ENCODE measurements around the gene CFHR4.
"Not testable (repeated sequence)": the region's sequence is repeated elsewhere in the genome, so short reads cannot be mapped to it uniquely, and the experiment has no call there.

Gene CFHR4

DNA sequence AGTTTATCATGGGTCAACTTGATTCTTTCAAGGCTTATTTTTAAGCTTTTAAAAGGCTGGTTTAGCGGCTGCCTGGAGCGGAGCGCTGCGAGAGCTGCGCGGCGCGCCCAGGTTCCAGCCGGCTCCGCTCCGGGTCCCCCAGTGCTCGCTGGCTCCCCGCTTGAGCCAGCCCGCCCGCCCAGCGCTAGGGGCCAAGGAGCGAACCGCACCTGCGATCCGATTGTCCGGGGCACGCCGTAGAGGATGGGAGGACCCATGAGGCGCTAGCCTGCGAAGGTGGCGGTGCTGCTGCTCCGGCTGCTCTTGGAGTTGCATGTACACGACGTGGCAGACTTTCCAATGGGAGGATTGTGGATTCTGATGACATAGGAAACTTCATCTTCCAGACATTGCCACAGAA lies 9.9 kb upstream of the CFHR4 start:
- no peak for TF ChIP-seq Cebpa-rat (IDR thresholded peaks at IDR 0.05)
- H3K4me1 ChIP-seq = no peaks in the 10 kb centered on the region
- no peak overlapping the region for H3K4me2 ChIP-seq
- H3K9me3 ChIP-seq = no peaks in the 10 kb centered on the region
- H3K4me3 ChIP-seq = no peak overlapping the region
- H3K27ac ChIP-seq = no peak overlapping the region
- H3K9ac ChIP-seq = no peak overlapping the region
- H3K27me3 ChIP-seq = no peaks in the 10 kb centered on the region
- no peaks in the 10 kb centered on the region for H4K20me1 ChIP-seq
- H3K36me3 ChIP-seq = no peaks in the 10 kb centered on the region

DNA sequence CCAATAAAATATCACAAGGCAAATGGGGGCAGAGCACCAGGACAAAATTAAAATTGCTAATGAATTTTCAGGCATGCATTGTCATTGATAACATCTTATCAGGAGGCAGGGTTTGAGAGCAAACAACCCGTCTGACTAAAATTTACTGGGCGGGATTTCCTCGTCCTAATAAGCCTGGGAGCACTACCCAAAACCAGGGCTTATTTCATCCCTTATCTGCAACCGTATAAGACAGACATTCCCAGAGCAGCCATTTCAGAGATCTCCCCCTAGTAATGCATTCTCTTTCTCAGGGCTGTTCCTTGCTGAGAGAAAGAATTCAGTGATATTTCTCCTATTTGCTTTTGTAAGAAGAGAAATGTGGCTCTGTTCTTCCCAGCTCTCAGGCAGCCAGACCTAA lies 1.3 kb upstream of the CFHR4 start:
- H3K4me2 ChIP-seq, H3K4me1 ChIP-seq, H3K4me3 ChIP-seq, H3K27ac ChIP-seq, H3K36me3 ChIP-seq, H3K9ac ChIP-seq, H3K9me3 ChIP-seq, H3K27me3 ChIP-seq, H4K20me1 ChIP-seq: not testable (repeated sequence)

DNA sequence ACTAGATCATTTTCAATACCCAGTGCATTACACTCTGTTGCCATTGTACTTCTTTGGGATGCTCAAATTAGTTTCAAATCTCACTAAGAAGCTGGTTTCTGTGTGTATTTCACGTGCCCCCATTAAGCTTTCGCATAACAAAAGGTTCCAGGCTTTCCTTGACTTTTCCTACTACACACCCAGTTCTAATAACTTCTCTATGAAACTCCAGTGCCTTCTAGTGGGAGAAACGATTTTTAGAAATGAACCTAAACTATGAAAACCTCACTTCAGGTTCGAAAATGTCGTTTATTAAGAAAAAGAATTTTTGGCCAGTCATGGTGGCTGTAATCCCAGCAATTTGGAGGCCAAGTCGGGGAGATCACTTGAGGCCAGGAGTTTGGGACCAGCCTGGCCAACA lies 2.8 kb downstream of the CFHR4 start:
- H3K9ac ChIP-seq = no peak overlapping the region
- H3K36me3 ChIP-seq = no peaks in the 10 kb centered on the region
- no peak overlapping the region for H3K27ac ChIP-seq
- H3K27me3 ChIP-seq = no peaks in the 10 kb centered on the region
- H3K4me2 ChIP-seq = no peak overlapping the region
- no peak overlapping the region for H3K4me3 ChIP-seq
- TF ChIP-seq Cebpa-rat (IDR thresholded peaks at IDR 0.05) = no peak
- peaks cover 5% of the 10 kb centered on the region; the same call in 1 of the 2 replicates for H3K9me3 ChIP-seq
- H4K20me1 ChIP-seq = no peaks in the 10 kb centered on the region
- no peaks in the 10 kb centered on the region for H3K4me1 ChIP-seq

GRCh38 chr1:196891251-196891650 lies 3.4 kb downstream of the CFHR4 start:
- no peaks in the 10 kb centered on the region for H3K27me3 ChIP-seq
- no peaks in the 10 kb centered on the region for H4K20me1 ChIP-seq
- TF ChIP-seq Cebpa-rat (IDR thresholded peaks at IDR 0.05) = no peak
- H3K4me1 ChIP-seq = no peaks in the 10 kb centered on the region
- H3K9ac ChIP-seq = no peak overlapping the region
- H3K36me3 ChIP-seq = no peaks in the 10 kb centered on the region
- no peak overlapping the region for H3K4me2 ChIP-seq
- peaks cover 5% of the 10 kb centered on the region; the same call in 1 of the 2 replicates for H3K9me3 ChIP-seq
- no peak overlapping the region for H3K4me3 ChIP-seq
- no peak overlapping the region for H3K27ac ChIP-seq

DNA sequence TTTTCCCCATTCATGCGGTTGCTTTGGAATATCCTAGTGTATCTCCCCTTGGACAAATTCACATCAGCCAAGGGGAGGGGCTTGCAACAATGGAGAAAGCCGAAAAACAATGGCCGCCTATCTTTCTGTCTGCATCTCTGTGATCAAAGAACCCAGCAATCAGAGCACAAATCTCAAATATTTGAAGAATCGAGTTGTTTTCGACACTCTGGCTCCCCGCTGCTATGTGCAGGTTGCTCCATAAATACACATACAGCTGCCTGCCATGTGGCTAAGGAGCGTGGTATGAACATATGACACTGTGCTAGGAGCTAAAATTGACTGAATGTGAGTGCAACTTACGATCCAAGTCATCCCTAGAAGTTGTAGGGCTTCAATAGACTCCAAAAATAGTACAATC lies 8.5 kb downstream of the CFHR4 start:
- Histone ChIP-seq H3K9ac (no peak overlapping the region), H3K9me3 (no peaks in the 10 kb centered on the region), H3K27ac (no peak overlapping the region), H3K27me3 (no peaks in the 10 kb centered on the region), H3K4me1 (no peaks in the 10 kb centered on the region), H3K4me3 (no peak overlapping the region), H4K20me1 (no peaks in the 10 kb centered on the region), H3K36me3 (no peaks in the 10 kb centered on the region), H3K4me2 (no peak overlapping the region)
- TF ChIP-seq Cebpa-rat (IDR thresholded peaks at IDR 0.05) = no peak

GRCh38 chr1:196897158-196897828 lies 9.4 kb downstream of the CFHR4 start:
- Histone ChIP-seq H3K4me1 (no peaks in the 10 kb centered on the region), H3K4me2 (no peak overlapping the region), H3K9ac (no peak overlapping the region), H4K20me1 (no peaks in the 10 kb centered on the region), H3K9me3 (no peaks in the 10 kb centered on the region), H3K36me3 (no peaks in the 10 kb centered on the region), H3K27me3 (no peaks in the 10 kb centered on the region), H3K27ac (no peak overlapping the region), H3K4me3 (no peak overlapping the region)
- no peak for TF ChIP-seq Cebpa-rat (IDR thresholded peaks at IDR 0.05)

DNA sequence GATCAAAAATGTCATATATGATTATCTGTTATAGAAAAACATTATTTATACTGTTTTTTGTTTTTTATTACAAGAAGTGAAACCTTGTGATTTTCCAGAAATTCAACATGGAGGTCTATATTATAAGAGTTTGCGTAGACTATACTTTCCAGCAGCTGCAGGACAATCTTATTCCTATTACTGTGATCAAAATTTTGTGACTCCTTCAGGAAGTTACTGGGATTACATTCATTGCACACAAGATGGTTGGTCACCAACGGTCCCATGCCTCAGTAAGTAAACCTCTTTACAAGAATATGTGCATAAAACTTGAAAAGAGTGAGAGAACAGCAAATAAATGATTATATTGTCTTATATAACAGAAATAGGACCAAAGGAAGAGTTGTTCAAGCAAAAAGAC lies 14.5 kb downstream of the CFHR4 start:
- Histone ChIP-seq H3K27ac (no peak overlapping the region), H3K4me1 (no peaks in the 10 kb centered on the region), H3K9ac (no peak overlapping the region), H4K20me1 (no peaks in the 10 kb centered on the region), H3K27me3 (no peaks in the 10 kb centered on the region), H3K36me3 (no peaks in the 10 kb centered on the region), H3K9me3 (no peaks in the 10 kb centered on the region), H3K4me2 (no peak overlapping the region), H3K4me3 (no peak overlapping the region)
- TF ChIP-seq Cebpa-rat (IDR thresholded peaks at IDR 0.05) = no peak

DNA sequence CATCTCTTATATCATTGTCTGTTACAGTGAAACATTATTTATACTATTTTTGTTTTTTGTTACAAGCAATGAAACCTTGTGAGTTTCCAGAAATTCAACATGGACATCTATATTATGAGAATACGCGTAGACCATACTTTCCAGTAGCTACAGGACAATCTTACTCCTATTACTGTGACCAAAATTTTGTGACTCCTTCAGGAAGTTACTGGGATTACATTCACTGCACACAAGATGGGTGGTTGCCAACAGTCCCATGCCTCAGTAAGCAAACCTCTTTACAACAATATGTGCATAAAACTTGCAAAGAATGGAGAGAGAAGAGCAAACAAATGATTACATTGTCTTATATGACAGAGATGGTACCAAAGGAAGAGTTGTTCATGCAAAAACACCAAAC lies 22.4 kb downstream of the CFHR4 start:
- Histone ChIP-seq H3K4me2 (no peak overlapping the region), H3K9ac (no peak overlapping the region), H3K4me3 (no peak overlapping the region), H3K4me1 (no peaks in the 10 kb centered on the region), H4K20me1 (no peaks in the 10 kb centered on the region), H3K27ac (no peak overlapping the region), H3K9me3 (no peaks in the 10 kb centered on the region), H3K36me3 (no peaks in the 10 kb centered on the region), H3K27me3 (no peaks in the 10 kb centered on the region)
- TF ChIP-seq Cebpa-rat (IDR thresholded peaks at IDR 0.05) = no peak

DNA sequence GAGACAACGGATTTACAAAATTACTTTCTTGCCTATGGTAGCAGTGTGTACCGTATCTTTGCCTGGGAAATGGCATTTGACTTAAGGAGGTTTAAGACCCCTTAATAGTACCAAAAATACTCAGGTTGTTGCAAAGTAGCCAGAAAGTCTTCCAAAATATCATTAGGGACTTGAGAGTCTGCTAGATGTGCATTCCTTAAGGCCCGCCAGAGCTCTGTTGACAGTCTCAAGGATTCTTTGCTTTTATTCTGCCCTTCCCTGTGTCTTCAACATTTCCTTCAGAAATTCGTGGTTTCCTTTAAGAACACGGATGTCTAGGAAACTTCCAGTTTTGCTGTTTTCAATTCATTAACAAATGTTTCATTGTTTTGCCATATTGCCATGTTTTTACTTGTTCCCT lies 24.4 kb downstream of the CFHR4 start:
- not testable (repeated sequence) for H3K4me1 ChIP-seq, H3K27me3 ChIP-seq, H3K9ac ChIP-seq, H3K4me3 ChIP-seq, H3K27ac ChIP-seq, H3K36me3 ChIP-seq, H4K20me1 ChIP-seq, H3K9me3 ChIP-seq, H3K4me2 ChIP-seq

DNA sequence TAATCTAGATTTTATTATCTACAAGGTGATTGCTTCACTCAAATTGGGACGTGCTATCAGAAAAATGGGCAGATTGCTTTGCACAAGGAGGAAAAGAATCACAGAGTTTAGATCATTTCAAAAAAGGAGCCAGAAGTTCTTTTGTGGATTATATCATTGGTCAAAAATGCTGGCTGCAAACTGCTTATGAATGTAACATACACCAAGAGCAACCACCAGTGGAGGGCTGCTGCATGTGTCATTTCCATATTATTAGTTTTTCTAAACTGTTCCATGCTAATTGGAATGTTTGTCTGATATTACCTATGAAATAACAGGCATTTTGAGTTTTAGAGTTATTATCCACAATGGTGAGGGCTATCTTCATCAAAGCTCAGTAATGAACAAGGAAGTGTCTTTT lies 39.0 kb downstream of the CFHR4 start:
- H3K36me3 ChIP-seq, H3K9me3 ChIP-seq, H3K27ac ChIP-seq, H3K4me1 ChIP-seq, H3K27me3 ChIP-seq, H3K4me2 ChIP-seq, H3K9ac ChIP-seq, H4K20me1 ChIP-seq, H3K4me3 ChIP-seq: not testable (repeated sequence)

DNA sequence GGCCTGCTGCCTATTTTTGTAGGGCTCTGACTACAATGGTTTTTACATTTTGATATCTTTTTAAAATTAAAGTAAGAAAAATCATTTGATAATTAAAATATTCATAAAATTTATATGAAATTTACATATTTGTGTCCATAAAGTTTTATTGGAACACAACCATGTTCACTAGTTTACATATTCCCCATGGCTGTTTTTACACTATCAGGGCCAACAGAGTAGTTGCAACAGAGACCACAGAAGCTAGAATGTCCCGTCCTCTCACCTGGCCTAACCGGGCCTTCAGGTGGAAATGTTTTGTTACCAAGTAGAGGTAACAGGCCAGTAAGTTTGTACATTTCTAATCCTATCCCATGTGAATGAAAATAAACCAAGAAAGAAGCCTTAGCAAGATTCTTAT lies 45.0 kb downstream of the CFHR4 start:
- H3K4me2 ChIP-seq, H3K9me3 ChIP-seq, H3K36me3 ChIP-seq, H4K20me1 ChIP-seq, H3K4me3 ChIP-seq, H3K27ac ChIP-seq, H3K4me1 ChIP-seq, H3K9ac ChIP-seq, H3K27me3 ChIP-seq: not testable (repeated sequence)
